GM19043 (cell line): ENCODE results near the gene CAPS.
"Not testable (repeated sequence)": the region's sequence is repeated elsewhere in the genome, so short reads cannot be mapped to it uniquely, and the experiment has no call there.

ENCODE experiments used
- ATAC-seq: cut with Tn5 transposase; IDR thresholded peaks from one replicate; pipeline ENCODE4 v1.9.1; 2021; ENCODE audit warnings: low read depth; ENCODE audit not compliant: unreplicated experiment

The CAPS gene

DNA sequence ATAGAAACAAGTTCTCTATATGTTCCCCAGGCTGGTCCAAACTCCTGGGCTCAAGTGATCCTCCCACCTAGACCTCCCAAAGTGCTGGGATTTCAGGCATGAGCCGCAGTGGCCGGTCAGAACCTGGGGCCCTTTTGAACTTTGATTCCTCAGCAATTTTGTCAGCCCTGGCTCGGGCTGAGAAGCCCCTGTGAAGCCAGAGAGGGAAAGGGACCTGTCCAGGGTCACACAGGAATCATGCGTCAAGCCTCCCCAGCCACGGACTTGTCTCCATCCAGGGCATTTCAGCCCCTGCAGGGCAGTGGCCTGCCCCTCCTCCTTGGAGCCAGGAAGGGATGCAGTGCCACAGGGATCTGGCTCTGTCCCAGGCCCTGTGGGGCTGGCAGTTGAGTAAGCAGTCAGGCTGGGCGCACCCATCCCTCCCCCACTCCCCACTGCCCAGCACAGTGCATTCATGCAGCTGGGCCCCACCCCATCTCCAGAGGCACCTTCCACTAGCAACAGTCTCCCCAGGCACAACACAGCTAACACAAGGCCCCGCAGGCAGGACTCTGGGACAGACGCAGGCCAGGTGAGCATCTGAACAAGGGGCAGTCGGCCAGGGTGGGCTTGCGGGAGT, at the start of gene CAPS:
Gene CAPS, plus strand, starts transcription at position 516 of the 619 bp plus-strand sequence. CDS start 153 bp downstream, outside the sequence.
- no peak for ATAC-seq

DNA sequence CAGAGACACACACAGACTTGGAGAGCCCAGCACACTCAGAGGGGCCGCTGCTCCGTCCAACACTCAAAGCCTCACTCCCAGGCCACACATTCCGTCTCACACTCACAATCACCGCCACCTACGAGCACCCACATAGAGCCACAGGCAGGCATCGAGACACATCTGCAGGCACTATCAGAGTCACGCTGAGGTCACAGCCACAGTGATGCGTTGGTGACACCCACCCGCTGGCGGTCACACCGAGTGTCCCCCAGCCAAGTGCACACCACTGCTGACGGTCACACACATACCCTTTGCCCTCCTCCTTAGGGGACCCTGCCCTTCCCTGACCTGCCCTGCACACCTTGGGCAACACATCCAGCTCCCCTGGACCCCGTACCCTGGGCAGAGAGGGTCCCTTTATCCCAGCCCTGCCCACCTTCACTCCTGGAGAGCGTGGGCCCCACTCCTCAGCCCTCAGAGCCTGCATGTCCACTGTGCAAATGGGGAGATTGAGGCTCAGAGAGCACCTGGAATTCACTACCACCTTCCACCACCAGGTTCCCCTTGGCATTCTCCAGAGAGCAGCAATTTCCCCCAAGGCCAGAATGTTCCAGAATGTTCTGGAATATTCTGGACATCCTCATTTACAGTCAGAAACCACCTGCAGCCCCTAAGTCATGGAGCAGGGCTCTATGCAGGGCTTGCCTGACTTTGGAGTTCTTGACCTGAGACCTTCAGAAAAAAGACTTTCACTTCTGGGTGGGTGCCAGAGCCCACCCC, 49.1 kb upstream of the CAPS start:
- ATAC-seq, result no peak

DNA sequence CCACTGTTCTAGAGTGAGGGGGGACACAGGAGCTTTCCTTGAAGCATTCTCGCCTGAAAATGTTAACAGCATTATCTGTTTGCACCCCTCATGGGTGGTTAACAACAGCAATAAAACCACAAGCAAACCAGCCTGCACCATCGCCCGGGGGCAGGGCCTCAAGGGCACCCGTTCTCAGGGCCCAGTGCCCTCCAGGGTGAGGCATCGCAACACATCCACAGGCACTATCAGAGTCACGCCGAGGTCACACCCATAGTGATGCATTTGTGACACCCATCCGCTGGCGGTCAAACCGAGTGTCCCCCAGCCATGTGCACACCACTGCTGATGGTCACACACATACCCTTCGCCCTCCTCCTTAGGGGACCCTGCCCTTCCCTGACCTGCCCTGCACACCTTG, 48.3 kb upstream of the CAPS start:
- no peak for ATAC-seq

DNA sequence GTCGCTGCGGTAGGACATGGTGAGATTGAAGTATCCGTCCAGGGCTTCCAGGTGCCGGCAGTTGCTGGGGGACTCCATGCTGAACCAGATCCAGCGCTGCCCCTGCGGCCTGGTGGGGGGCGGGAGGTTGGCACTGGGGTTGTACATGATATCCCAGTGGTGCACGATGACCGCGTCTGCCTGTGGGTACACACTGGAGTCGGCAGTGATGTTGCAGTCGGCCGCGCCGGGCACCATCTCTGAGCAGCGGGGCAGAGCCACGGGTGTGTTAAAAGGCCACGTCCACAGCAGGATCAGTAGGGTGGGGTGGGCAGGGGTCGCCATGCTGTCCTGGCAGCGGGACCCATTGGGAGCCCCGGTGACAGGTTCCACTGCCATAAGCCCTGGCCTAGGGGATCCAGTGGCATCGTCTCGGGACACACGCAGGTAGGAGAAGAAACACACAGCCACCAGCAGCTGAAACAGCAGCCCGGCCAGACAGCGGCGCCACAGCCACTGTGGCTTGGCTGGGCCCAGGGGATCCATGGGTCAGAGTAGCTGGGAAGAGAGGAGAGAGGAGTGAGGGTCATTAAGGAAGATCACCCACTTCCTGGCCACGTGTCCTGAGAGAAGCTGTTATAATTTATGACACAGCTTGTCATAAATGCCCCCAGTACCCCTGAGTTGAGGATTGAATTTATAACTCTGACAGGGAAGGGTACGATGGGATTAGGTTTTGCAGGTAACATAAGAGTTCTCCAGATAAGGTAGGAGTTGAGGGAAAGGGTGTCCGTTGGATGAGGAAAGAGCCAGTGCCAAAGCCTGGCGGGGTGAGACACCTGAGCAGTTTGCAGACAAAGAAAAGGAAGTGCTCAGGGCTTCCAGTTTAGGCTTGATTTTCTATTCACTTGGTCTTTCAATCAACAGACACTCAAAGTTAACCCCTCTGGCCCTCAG, 46.6 kb upstream of the CAPS start:
- no peak for ATAC-seq

DNA sequence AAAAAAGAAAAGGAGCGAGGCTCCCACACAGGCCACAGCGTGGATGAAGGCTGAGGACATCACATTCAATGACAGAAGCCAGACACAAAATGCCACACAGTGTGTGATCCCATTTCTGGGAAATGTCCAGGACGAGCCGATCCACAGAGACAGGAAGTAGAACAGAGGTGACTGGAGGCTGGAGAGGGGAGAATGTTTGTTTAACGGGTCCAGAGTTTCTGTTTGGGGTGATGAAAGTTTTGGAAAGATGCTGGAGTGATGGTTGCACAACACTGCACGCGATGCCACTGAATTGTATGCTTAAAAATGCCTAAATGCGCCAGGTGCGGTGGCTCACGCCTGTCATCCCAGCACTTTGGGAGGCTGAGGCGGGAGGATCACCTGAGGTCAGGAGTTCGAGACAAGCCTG, 43.1 kb upstream of the CAPS start:
- ATAC-seq, result no peak

DNA sequence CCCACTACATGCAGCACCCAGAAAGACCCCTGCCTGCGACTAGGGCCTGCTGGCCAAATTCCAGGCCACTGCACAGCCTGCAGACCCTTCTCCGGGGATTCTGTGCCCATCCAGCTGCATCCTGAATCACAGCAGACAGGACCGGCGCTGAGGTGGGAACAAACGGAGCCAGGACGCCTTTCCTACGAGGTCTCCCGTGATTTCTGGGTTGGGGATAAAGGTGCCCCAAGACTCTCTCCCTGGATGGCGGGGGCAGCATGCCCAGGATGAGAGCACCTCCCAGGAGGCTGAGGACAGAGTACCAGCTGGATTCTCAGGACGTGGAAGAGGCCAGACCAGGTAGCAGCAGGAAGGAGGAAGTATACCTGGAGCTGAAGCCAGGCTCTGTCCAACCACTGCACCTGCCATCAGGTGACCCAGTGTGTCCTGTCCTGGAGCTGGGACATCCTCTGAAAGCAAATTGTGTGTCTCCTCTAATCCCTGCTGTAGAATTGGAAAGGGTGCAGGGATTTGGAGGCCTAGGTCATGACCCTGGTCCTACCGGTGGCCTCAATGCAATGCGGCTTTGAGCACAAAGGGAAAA, 40.3 kb upstream of the CAPS start:
- ATAC-seq, result no peak

DNA sequence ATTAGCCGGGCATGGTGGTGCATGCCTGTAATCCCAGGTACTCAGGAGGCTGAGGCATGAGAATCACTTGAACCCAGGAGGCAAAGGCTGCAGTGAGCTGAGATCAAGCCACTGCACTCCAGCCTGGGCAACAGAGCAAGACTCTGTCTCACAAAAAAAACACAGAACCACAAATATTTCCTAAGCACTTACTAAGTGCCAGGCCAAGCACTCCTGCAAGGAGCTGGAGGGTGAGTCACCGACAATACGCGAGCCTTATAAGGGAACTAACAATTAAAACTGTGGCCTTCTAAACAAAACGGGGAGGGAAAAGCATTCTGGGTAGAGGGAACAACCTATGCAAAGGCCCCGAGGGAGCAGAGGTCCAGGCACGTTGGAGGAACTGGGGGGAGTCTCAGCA, 39.6 kb upstream of the CAPS start:
- not testable (repeated sequence) for ATAC-seq

DNA sequence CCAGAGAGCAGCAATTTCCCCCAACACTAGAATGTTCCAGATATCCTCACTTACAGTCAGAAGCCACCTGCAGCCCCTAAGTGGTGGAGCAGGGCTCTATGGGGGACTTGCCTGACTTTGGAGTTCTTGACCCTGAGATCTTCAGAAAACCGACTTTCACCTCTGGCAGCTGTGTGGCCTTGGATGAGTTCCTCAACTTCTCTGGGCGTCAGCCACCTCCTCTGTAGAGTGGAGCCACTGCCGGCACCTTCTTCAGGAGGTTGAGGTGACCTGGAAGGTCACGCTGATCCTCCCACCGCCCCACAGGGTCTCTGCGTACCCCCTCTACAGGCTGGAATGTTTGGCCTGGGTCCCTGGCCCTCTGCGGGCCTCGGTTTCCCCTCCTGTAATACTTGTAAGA, 36.6 kb upstream of the CAPS start:
- no peak for ATAC-seq

DNA sequence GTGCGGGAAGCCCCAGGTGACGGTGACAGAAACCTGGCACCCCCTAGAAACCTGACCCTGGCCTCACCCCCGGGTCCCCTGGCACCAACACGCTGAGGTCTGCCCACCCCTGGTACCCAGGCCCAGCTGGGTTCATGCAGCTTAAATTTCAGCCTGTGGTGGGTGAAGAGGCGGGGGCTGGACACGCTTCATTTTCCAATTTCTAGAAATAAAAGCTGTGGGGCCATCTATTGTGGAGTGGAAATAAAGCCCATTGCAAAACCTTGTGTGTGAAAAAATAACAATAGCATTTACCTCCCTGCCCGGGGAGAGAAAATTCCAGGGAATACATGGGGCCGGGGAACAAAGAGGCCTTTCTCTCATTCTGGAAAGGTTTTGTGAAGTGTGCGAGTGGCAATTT, 36.2 kb upstream of the CAPS start:
- ATAC-seq, result no peak

DNA sequence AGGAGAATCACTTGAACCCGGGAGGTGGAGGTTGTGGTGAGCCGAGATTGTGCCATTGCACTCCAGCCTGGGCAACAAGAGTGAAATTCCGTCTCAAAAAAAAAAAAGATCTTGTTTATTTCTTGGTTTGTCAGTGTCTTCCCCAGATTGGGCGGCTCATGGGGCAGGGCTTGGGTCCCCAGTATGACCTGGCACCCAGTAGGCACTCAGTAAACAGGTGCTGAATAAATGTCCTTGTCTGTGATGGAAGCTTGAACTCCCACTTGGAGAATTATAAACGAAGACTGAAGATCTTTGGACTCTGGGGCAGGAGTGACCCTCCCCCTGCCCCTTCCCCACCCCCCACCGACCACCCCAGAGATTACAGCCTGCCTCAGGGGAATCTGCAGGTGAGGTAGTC, 33.9 kb upstream of the CAPS start:
- no peak for ATAC-seq

DNA sequence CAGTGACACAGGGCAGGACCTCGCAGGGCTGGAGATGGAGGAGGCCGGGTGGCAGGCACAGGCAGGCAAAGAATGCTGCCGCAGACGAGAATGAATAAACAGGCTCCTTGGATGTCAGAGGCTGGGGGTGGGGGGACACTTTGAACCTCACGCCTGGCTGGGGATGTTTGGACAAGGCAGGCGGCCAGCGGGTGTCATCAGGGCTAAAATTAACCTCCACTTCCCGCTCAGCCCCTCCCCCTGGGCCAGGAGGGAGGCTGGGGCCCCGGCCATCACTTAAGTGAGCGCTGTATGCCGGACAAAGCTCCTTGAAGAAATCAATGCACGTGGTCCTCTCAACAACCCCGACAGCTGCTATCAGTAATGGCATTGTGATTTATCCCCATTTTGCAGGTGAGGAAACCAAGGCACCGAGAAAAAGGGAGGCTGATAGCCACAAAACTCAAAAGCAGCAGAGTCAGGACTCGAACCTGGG, 33.4 kb upstream of the CAPS start:
- ATAC-seq, result no peak

DNA sequence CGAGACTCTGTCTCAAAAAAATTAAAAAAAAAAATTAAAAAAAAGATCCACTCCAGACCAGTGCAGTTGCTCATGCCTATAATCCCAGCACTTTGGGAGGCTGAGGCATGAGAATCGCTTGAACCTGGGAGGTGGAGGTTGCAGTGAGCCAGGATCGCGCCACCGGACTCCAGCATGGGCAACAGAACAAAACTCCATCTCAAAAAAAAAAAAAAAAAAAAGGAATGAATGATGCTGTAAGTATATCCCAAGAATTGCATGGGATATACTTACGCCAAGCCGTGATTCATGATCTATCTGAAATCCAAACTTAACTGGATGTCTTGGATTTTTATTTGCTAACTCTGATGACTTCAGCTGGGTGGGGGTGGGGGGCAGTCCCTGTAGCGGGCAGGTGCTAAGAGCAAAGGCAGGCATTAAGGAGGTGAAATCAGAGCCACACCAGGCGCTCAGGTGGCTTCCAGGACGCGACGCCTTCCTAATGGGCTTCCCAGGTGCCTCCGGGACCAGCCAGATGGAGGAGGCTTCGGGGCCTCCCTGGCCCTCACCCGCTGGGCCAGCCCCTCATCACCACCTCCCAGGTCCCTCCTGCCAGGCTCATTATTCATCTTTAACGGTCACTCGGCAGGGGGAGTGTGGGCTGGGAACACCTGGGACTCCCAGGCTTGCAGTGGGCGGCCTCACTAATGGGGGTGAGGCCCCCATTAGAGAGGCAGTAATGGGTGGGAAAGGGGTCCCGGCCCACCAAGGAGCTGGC, 32.3 kb upstream of the CAPS start:
- ATAC-seq, result no peak

DNA sequence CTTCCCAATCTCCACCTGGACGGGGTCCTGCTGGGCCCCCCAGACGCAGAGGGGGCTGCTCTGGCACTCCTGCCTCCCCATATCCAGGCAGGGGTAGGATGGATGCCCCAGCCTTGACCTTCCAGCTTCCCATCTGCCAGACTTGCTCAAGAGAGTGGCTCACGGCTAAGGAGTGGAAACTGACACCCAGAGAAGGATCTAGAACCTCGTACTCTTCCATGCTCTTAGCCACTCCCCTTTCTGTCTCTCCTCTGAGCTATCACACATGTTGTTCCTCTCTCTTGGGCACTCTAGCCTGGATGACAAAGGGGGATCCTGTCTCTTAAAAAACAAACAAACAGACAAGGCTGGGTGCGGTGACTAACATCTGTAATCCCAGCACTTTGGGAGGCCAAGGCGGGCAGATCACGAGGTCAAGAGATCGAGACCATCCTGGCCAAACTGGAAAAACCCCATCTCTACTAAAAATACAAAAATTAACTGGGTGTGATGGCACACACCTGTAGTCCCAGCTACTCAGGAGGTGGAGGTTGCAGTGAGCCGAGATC, 31.6 kb upstream of the CAPS start:
- ATAC-seq, result no peak

DNA sequence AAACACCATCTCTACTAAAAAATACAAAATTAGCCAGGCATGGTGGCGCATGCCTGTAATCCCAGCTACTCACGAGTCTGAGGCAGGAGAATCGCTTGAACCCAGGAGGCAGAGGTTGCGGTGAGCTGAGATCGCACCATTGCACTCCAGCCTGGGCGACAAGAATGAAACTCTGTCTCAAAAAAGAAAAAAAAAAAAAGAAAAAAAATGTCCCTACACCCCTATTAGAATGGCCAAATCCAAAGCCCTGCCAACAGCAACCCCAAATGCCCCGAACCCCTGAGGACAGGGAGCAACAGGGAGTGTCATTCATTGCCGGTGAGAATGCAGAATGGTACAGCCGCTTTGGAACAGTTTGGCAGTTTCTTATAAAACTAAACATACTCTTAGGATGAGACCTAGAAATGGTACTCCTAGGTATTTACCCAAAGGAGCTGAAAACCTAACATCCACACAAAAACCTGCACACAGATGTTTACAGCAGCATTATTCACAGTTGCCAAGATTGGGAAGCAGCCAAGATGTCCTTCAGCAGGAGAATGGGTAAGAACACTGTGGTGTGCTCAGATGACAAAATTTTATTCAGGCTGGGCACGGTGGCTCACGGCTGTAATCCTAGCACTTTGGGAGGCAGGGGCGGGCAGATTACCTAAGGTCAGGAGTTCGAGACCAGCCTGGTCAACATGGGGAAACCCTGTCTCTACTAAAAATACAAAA, 30.7 kb upstream of the CAPS start:
- ATAC-seq, result not testable (repeated sequence)

DNA sequence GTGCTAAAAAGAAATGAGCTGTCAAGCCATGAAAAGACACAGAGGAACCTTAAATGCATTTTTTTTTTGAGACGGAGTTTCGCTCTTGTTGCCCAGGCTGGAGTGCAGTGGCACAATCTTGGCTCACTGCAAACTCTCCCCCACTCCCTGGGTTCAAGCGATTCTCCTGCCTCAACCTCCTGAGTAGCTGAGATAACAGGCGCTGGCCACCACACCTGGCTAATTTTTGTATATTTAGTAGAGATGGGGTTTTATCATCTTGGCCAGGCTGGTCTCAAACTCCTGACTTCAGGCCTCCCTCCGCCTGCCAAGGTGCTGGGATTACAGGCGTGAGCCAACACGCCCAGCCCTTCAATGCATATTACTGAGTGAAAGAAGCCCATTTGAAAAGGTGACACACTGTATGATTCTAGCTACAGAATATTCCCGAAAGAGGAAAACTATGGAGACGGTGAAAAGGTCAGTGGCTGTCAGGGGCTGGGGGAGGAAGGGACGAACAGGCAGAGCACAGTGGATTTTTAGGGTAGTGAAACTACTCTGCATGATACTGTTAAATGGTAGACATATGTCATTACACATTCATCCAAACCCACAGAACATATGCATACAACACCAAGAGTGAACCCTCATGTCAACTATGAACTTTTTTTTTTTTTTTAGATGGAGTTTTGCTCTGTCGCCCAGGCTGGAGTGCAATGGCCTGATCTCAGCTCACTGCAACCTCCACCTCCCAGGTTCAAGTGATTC, 29.8 kb upstream of the CAPS start:
- ATAC-seq, result not testable (repeated sequence)

DNA sequence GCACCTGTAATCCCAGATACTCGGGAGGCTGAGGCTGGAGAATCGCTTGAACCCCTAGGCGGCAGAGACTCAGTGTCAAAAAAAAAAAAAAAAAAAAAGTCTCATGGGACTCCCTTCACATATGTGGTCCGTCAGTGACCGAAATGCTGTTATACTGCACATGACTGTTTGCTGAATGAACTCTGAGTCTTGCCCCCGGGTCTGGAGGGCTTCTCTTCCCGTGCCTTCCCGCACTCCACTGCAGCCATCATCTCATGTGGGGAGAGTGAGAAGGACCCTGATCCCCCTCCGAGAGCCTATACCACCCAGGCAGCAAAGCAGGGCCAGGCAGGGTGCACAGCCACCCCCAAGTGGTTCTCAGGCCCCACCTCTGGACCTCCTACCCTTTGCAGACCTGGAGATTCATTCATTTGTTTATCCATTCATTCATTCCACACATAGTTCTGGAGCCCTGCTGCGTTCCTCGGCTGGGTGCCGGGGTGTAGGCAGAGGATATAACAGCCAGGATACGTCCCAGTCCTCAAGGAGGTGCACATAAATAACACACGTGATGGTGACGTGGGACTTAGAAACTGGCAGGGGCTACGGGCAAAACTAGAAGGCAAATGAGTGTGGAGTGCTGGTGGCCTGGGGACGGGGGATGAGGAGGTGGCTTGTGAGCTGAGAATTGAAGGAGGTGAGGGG, 24.6 kb upstream of the CAPS start:
- ATAC-seq, result no peak

DNA sequence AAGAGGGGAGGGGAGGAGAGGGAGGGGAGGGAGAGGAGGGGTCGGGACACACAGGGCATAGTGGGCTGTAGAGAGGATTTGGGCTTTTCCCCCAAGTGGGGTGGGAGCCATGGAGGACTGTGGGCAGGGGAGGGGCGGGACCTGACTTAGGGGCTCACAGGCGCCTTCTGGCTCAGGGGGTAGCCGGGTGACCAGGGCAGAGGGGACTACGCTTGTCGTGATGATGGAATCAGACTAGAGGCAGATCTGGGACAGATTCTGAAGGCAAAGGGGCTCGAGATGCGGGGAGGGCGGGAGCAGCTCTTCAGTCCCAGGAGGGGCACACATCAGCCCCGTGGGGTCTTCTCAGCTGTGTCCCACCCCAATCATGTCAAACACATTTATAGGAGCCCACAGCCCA, 24.0 kb upstream of the CAPS start:
- no peak for ATAC-seq

DNA sequence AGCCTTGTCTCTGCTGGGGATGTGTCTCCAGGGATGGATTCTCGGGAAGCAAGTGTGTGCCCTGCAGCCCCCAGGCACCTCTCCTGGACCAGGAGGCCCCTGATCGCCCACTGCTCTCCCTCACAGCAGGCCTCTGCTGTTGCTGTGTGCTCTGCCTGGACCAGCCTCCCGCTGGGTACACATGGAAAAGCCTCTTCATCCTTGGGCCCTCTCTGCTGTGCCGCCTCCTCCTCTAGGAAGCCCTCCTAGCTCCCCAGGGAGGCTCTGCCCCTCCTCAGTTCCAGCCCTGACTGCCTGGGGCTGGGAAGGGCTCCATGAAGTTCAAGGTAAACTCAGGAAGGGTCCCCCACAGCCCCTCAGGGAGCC, 22.5 kb upstream of the CAPS start:
- ATAC-seq, result no peak
